Measurements from ENCODE around the gene TMEM132D. TPM values are rescaled to one million over a fixed set of nuclear protein-coding genes. Genes with fewer than 3 reads are reported as not detected.

Gene TMEM132D
- total RNA-seq, 1 donor from 2014 or later = not detected

- Histone ChIP-seq H3K79me2 (ENCODE audit: insufficient read depth, low read length) (no peaks in the 10 kb centered on the region), H3K27me3 (ENCODE audit: insufficient read depth, low read length) (no peaks in the 10 kb centered on the region), H3K9ac (ENCODE audit: low read length) (no peak overlapping the region), H3K9me3 (ENCODE audit: insufficient read depth, low read depth, low read length) (peaks cover 6% of the 10 kb centered on the region), H3K36me3 (ENCODE audit: insufficient read depth, low read length) (no peaks in the 10 kb centered on the region), H2AFZ (ENCODE audit: low read depth, low read length) (no peak overlapping the region), H3K27ac (ENCODE audit: low read depth, low read length) (no peak overlapping the region), H3K4me2 (ENCODE audit: low read length) (no peak overlapping the region), H3K4me3 (ENCODE audit: insufficient read depth, low read depth, low read length) (no peak overlapping the region), H3K4me1 (ENCODE audit: insufficient read depth, low read length) (no peaks in the 10 kb centered on the region), H4K20me1 (ENCODE audit: insufficient read depth, low read length) (no peaks in the 10 kb centered on the region)
- TF ChIP-seq, protein P1, sequence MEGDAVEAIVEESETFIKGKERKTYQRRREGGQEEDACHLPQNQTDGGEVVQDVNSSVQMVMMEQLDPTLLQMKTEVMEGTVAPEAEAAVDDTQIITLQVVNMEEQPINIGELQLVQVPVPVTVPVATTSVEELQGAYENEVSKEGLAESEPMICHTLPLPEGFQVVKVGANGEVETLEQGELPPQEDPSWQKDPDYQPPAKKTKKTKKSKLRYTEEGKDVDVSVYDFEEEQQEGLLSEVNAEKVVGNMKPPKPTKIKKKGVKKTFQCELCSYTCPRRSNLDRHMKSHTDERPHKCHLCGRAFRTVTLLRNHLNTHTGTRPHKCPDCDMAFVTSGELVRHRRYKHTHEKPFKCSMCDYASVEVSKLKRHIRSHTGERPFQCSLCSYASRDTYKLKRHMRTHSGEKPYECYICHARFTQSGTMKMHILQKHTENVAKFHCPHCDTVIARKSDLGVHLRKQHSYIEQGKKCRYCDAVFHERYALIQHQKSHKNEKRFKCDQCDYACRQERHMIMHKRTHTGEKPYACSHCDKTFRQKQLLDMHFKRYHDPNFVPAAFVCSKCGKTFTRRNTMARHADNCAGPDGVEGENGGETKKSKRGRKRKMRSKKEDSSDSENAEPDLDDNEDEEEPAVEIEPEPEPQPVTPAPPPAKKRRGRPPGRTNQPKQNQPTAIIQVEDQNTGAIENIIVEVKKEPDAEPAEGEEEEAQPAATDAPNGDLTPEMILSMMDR (IDR thresholded peaks at IDR 0.05; ENCODE audit: insufficient read depth, low read depth, low read length) = no peak
- no peak for TF ChIP-seq EZH2 (IDR thresholded peaks at IDR 0.05; ENCODE audit: insufficient read depth, low read length)
- no peak for DNase-seq (ENCODE audit: low read depth)
- Mint-ChIP-seq H3K9me3 (ENCODE audit: unreplicated experiment) (no peaks in the 10 kb centered on the region), H3K4me1 (ENCODE audit: low read depth, unreplicated experiment) (no peaks in the 10 kb centered on the region), H3K36me3 (ENCODE audit: low read depth, unreplicated experiment) (no peaks in the 10 kb centered on the region), H3K4me3 (ENCODE audit: unreplicated experiment) (no peak overlapping the region), H3K27ac (ENCODE audit: unreplicated experiment) (no peak overlapping the region), H3K27me3 (ENCODE audit: low read depth, unreplicated experiment) (no peaks in the 10 kb centered on the region)
- FAIRE-seq = no peak
Measured at GRCh38 chr12:129746318-129746717, 157.5 kb downstream of the TMEM132D start.

DNA sequence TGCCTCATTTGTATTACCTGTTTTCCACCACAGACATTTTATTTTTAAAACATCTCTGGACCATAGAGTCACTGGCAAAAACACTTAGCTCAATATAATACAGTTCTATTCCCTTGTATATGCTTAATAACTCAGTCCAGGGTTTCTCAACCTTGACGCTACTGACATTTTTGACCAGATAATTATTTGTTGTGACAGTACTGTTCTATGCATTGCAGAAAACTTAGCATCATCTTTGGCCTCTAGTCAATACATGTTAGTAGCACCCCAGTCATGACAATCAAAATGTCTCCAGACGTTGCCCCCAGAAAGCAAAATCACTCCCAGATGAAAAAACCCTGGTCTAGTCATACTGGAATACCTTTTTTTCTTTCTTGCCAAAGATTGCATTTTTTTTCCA lies 174.7 kb downstream of the TMEM132D start:
- H3K9me3 ChIP-seq (ENCODE audit: insufficient read depth, low read depth, low read length) = no peaks in the 10 kb centered on the region
- H3K4me1 ChIP-seq (ENCODE audit: insufficient read depth, low read length) = no peaks in the 10 kb centered on the region
- Mint-ChIP-seq H3K4me3 (ENCODE audit: unreplicated experiment) (no peak overlapping the region), H3K9me3 (ENCODE audit: unreplicated experiment) (peaks cover 6% of the 10 kb centered on the region), H3K4me1 (ENCODE audit: low read depth, unreplicated experiment) (no peaks in the 10 kb centered on the region), H3K27me3 (ENCODE audit: low read depth, unreplicated experiment) (no peaks in the 10 kb centered on the region), H3K36me3 (ENCODE audit: low read depth, unreplicated experiment) (no peaks in the 10 kb centered on the region), H3K27ac (ENCODE audit: unreplicated experiment) (no peak overlapping the region)
- TF ChIP-seq, protein P1 (IDR thresholded peaks at IDR 0.05; ENCODE audit: insufficient read depth, low read depth, low read length) = no peak
- TF ChIP-seq EZH2 (IDR thresholded peaks at IDR 0.05; ENCODE audit: insufficient read depth, low read length) = no peak
- no peaks in the 10 kb centered on the region for H3K79me2 ChIP-seq (ENCODE audit: insufficient read depth, low read length)
- no peak overlapping the region for H2AFZ ChIP-seq (ENCODE audit: low read depth, low read length)
- H3K27ac ChIP-seq (ENCODE audit: low read depth, low read length) = no peak overlapping the region
- H3K36me3 ChIP-seq (ENCODE audit: insufficient read depth, low read length) = no peaks in the 10 kb centered on the region
- H3K27me3 ChIP-seq (ENCODE audit: insufficient read depth, low read length) = no peaks in the 10 kb centered on the region
- no peak overlapping the region for H3K9ac ChIP-seq (ENCODE audit: low read length)
- H4K20me1 ChIP-seq (ENCODE audit: insufficient read depth, low read length) = no peaks in the 10 kb centered on the region
- FAIRE-seq = no peak
- H3K4me3 ChIP-seq (ENCODE audit: insufficient read depth, low read depth, low read length) = no peak overlapping the region
- H3K4me2 ChIP-seq (ENCODE audit: low read length) = no peak overlapping the region
- no peak for DNase-seq (ENCODE audit: low read depth)

DNA sequence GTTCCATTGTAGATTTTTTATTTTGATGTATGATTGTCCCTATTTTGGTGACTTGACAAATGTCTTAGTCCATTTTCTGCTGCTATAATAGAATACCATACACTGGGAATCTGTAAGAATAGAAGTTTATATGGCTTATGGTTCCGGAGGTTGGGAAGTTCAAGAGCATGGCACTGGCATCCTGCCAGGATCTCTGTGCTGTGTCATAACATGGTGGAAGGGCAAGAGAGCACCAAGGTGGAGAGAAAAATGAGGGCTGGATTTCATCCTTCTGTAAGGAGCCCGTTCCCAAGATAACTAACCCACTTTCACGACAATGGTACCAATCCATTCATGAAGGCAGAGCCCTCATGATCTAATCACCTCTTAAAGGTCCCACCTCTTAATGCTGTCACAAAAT lies 176.7 kb downstream of the TMEM132D start:
- Histone ChIP-seq H3K36me3 (ENCODE audit: insufficient read depth, low read length) (no peaks in the 10 kb centered on the region), H3K79me2 (ENCODE audit: insufficient read depth, low read length) (no peaks in the 10 kb centered on the region), H3K4me2 (ENCODE audit: low read length) (no peak overlapping the region), H3K27me3 (ENCODE audit: insufficient read depth, low read length) (no peaks in the 10 kb centered on the region), H3K4me3 (ENCODE audit: insufficient read depth, low read depth, low read length) (no peak overlapping the region), H3K9me3 (ENCODE audit: insufficient read depth, low read depth, low read length) (no peaks in the 10 kb centered on the region), H3K4me1 (ENCODE audit: insufficient read depth, low read length) (no peaks in the 10 kb centered on the region), H4K20me1 (ENCODE audit: insufficient read depth, low read length) (no peaks in the 10 kb centered on the region), H3K9ac (ENCODE audit: low read length) (no peak overlapping the region), H3K27ac (ENCODE audit: low read depth, low read length) (no peak overlapping the region), H2AFZ (ENCODE audit: low read depth, low read length) (no peak overlapping the region)
- H3K27me3 Mint-ChIP-seq (ENCODE audit: low read depth, unreplicated experiment) = no peaks in the 10 kb centered on the region
- DNase-seq (ENCODE audit: low read depth) = no peak
- H3K9me3 Mint-ChIP-seq (ENCODE audit: unreplicated experiment) = peaks cover 9% of the 10 kb centered on the region
- TF ChIP-seq, protein P1 (IDR thresholded peaks at IDR 0.05; ENCODE audit: insufficient read depth, low read depth, low read length) = no peak
- no peak for TF ChIP-seq EZH2 (IDR thresholded peaks at IDR 0.05; ENCODE audit: insufficient read depth, low read length)
- no peak for FAIRE-seq
- H3K4me3 Mint-ChIP-seq (ENCODE audit: unreplicated experiment) = no peak overlapping the region
- no peaks in the 10 kb centered on the region for H3K4me1 Mint-ChIP-seq (ENCODE audit: low read depth, unreplicated experiment)
- no peaks in the 10 kb centered on the region for H3K36me3 Mint-ChIP-seq (ENCODE audit: low read depth, unreplicated experiment)
- H3K27ac Mint-ChIP-seq (ENCODE audit: unreplicated experiment) = no peak overlapping the region

All from astrocyte (in vitro differentiated cells and primary cell).